ENCODE data around the gene THSD7B. TPM values are rescaled to one million over a fixed set of nuclear protein-coding genes. Genes with fewer than 3 reads are reported as not detected.

The THSD7B gene
- total and polyA plus RNA-seq, 10 of the 15 experiments (the other 5 are each of a cell fraction or from before 2014, with no cell fraction given), result 0.03 to 0.56 (median 0.28) TPM

- no peak overlapping the region for H3K9ac ChIP-seq (ENCODE audit: control insufficient read depth, insufficient read depth, low read length)
- ChIA-PET SMC1A (ENCODE audit: uncharacterized antibody, unreplicated experiment) (no interaction called here), CTCF (no interaction called here), POLR2A (no interaction called here), RAD21 (ENCODE audit: unreplicated experiment) (no interaction called here)
- no peak overlapping the region for H3K4me2 ChIP-seq (ENCODE audit: control insufficient read depth, insufficient read depth)
- H3K79me2 ChIP-seq (ENCODE audit: control insufficient read depth, insufficient read depth, low read length), result no peaks in the 10 kb centered on the region
- intact Hi-C loops (cut with micrococcal nuclease; ENCODE audit: unreplicated experiment) (no loop called here), in situ Hi-C loops (cut with MboI) (no loop called here)
- FAIRE-seq (no peak), ATAC-seq (no peak), DNase-seq (ENCODE audit: low read depth, low spot score) (no peak)
- WGBS (ENCODE audit: insufficient coverage, insufficient replicate concordance, low lambda C conversion rate, missing lambda C conversion rate), result 25% methylated on average over 3 of the region's 4 CpGs
- no TSS peak for BruUV-seq (replicated peaks)
- H3K27me3 ChIP-seq (replicated peaks in 1 of 2; ENCODE audit: control insufficient read depth in 2 of 2, insufficient read depth in 2 of 2, low read length in 1 of 2), result no peaks in the 10 kb centered on the region
- no peaks in the 10 kb centered on the region for H3K4me1 ChIP-seq (ENCODE audit: control insufficient read depth, insufficient read depth, low read length)
- no peak overlapping the region for H2AFZ ChIP-seq (ENCODE audit: control insufficient read depth, low read depth, low read length)
- no peaks in the 10 kb centered on the region for H4K20me1 ChIP-seq (ENCODE audit: control insufficient read depth, insufficient read depth)
- H3K4me3 ChIP-seq, result no peak overlapping the region
- no peaks in the 10 kb centered on the region for H3K9me3 ChIP-seq (replicated peaks; ENCODE audit: control insufficient read depth, insufficient read depth, low read length)
- no peak overlapping the region for H3K27ac ChIP-seq (ENCODE audit: control insufficient read depth, insufficient read depth)
- H3K36me3 ChIP-seq (ENCODE audit: control insufficient read depth in 2 of 2, insufficient read depth in 2 of 2, low read length in 1 of 2), result no peaks in the 10 kb centered on the region
- no peak for TF ChIP-seq SIN3A (IDR thresholded peaks at IDR 0.05; ENCODE audit: low read depth, low read length)
- no peak for TF ChIP-seq PAX5 (IDR thresholded peaks at IDR 0.05; ENCODE audit: borderline replicate concordance, low read depth, low read length)
- no peak for TF ChIP-seq ZNF687 (IDR thresholded peaks at IDR 0.05)
- no peak for TF ChIP-seq CREB1 (IDR thresholded peaks at IDR 0.05; ENCODE audit: low read depth)
- TF ChIP-seq TBL1XR1 (IDR thresholded peaks at IDR 0.05; ENCODE audit: low read depth, low read length), result no peak
- no peak for TF ChIP-seq PKNOX1 (IDR thresholded peaks at IDR 0.05)
- no peak for TF ChIP-seq BCL11A (IDR thresholded peaks at IDR 0.05; ENCODE audit: low read depth, low read length)
- TF ChIP-seq SKIL (IDR thresholded peaks at IDR 0.05; ENCODE audit: low read depth, poor library complexity, severe bottlenecking), result no peak
- TF ChIP-seq RBBP5 (conservative IDR thresholded peaks at IDR 0.05), result no peak
- no peak for TF ChIP-seq ZBED1 (IDR thresholded peaks at IDR 0.05; ENCODE audit: borderline replicate concordance)
- TF ChIP-seq IKZF1 (conservative IDR thresholded peaks at IDR 0.05), result no peak
- no peak for TF ChIP-seq PAX8 (IDR thresholded peaks at IDR 0.05)
- TF ChIP-seq STAT3 (IDR thresholded peaks at IDR 0.05; ENCODE audit: low read depth, low read length), result no peak
- TF ChIP-seq ETV6 (conservative IDR thresholded peaks at IDR 0.05 in 1 of 2, IDR thresholded peaks at IDR 0.05 in 1 of 2; ENCODE audit: borderline replicate concordance in 1 of 2, low read depth in 1 of 2), result no peak
- no peak for TF ChIP-seq ZSCAN29 (IDR thresholded peaks at IDR 0.05)
- no peak for TF ChIP-seq HCFC1 (IDR thresholded peaks at IDR 0.05; ENCODE audit: low read length)
These were observed 266.4 kb downstream of the THSD7B start for GRCh38 chr2:137031731-137032130.
